Endodermal cell (in vitro differentiated cells): Measurements from ENCODE around the gene ARHGAP26. TPM values are rescaled to one million over a fixed set of nuclear protein-coding genes. Genes with fewer than 3 reads are reported as not detected.

Source experiments
- DNase-seq: peaks from one replicate; pipeline ENCODE4 v3.0.0-alpha.2; 2017
- H3K27ac ChIP-seq: 2 replicates; pipeline ENCODE4 v1.5.1; 2013; ENCODE audit warnings: mild to moderate bottlenecking, low read depth, low read length, moderate library complexity
- H3K27me3 ChIP-seq: 2 replicates; pipeline ENCODE4 v1.6.1; 2013; ENCODE audit warnings: mild to moderate bottlenecking, low read length, moderate library complexity; ENCODE audit not compliant: insufficient read depth, control insufficient read depth, poor library complexity, severe bottlenecking
- H3K36me3 ChIP-seq: 2 replicates; pipeline ENCODE4 v1.7.0; 2013; ENCODE audit warnings: mild to moderate bottlenecking, low read length, moderate library complexity; ENCODE audit not compliant: control insufficient read depth, insufficient read depth
- H3K4me1 ChIP-seq: one replicate; pipeline ENCODE4 v1.7.0; 2013; ENCODE audit warnings: low read length; ENCODE audit not compliant: control insufficient read depth, insufficient read depth
- H3K4me3 ChIP-seq: 2 replicates; pipeline ENCODE4 v1.5.1; 2013; ENCODE audit warnings: mild to moderate bottlenecking, low read length, moderate library complexity
- H3K9ac ChIP-seq: 2 replicates; pipeline ENCODE4 v1.6.1; 2013; ENCODE audit warnings: mild to moderate bottlenecking, low read length, moderate library complexity; ENCODE audit not compliant: poor library complexity, severe bottlenecking; ENCODE audit errors: extremely low read depth
- H3K9me3 ChIP-seq: 2 replicates; pipeline ENCODE4 v1.6.1; 2013; ENCODE audit warnings: mild to moderate bottlenecking, low read length, moderate library complexity; ENCODE audit not compliant: control insufficient read depth
- H3K27ac Mint-ChIP-seq: 2 replicates; pipeline ENCODE4 v1.8.0; 2020; ENCODE audit warnings: mixed read lengths
- H3K27me3 Mint-ChIP-seq: 2 replicates; pipeline ENCODE4 v1.8.0; 2021; ENCODE audit warnings: mild to moderate bottlenecking, mixed read lengths; ENCODE audit not compliant: insufficient read depth
- H3K36me3 Mint-ChIP-seq: 2 replicates; pipeline ENCODE4 v1.8.0; 2020; ENCODE audit warnings: low read depth, mixed read lengths
- H3K4me1 Mint-ChIP-seq: 2 replicates; pipeline ENCODE4 v1.8.0; 2020; ENCODE audit warnings: mixed read lengths
- H3K4me3 Mint-ChIP-seq: 2 replicates; pipeline ENCODE4 v1.8.0; 2020; ENCODE audit warnings: mild to moderate bottlenecking, moderate library complexity, mixed read lengths
- H3K9me3 Mint-ChIP-seq: 2 replicates; pipeline ENCODE4 v1.8.0; 2020; ENCODE audit warnings: mild to moderate bottlenecking, mixed read lengths
- CTCF ChIP-seq: fragments of 200-600 bp; sonication (generic); conservative IDR thresholded peaks from 2 replicates; pipeline ENCODE4 v1.5.0; 2021; ENCODE audit warnings: antibody characterized with exemption, mild to moderate bottlenecking
- WGBS, 2 experiments: methylation state at CpG; one replicate each; pipeline versions ENCODE4 v1.1.5 to v1.1.7; 2013; ENCODE audit warnings: missing lambda C conversion rate in 2 of 2, mixed read lengths in 1 of 2; ENCODE audit not compliant: insufficient coverage in 1 of 2, insufficient read length in 1 of 2; 5-methylcytosine and 5-hydroxymethylcytosine counted together
- total RNA-seq, 2 donors: library from RNA; stranded (reverse); fragmentation: NEBNext Ultra II Directional in 1 of 2; extraction: Animal tissue kit (Norgen Biotek cat#: 25700) in 1 of 2; gene quantifications; 2 replicates in 1 of 2; 3 replicates in 1 of 2; pipeline ENCODE4 v1.2.1, GENCODE V29; 2021

The ARHGAP26 gene
- total RNA-seq, 2 donors from 2014 or later = 49.2 to 60.5 TPM

GRCh38 chr5:143026380-143026779, 256.2 kb downstream of the ARHGAP26 start:
- 80 to 93% methylated on average over 3 of the region's 3 CpGs for WGBS, 2 experiments

GRCh38 chr5:143029293-143029692, 259.1 kb downstream of the ARHGAP26 start:
- H3K27me3 ChIP-seq = no peaks in the 10 kb centered on the region
- H3K4me3 ChIP-seq = no peak overlapping the region
- H3K36me3 ChIP-seq = no peaks in the 10 kb centered on the region
- H3K27me3 Mint-ChIP-seq = no peaks in the 10 kb centered on the region
- TF ChIP-seq CTCF = no peak
- no peak overlapping the region for H3K27ac ChIP-seq
- H3K36me3 Mint-ChIP-seq = no peaks in the 10 kb centered on the region
- H3K9me3 Mint-ChIP-seq = no peaks in the 10 kb centered on the region
- peaks cover 7% of the 10 kb centered on the region for H3K4me1 ChIP-seq
- WGBS, 2 experiments = 95 to 100% methylated on average over 1 to 4 of the region's 4 CpGs
- H3K4me1 Mint-ChIP-seq = peaks cover 31% of the 10 kb centered on the region
- no peak overlapping the region for H3K27ac Mint-ChIP-seq
- H3K4me3 Mint-ChIP-seq = no peak overlapping the region
- DNase-seq = no peak
- no peaks in the 10 kb centered on the region for H3K9me3 ChIP-seq
- no peak overlapping the region for H3K9ac ChIP-seq

More at GRCh38 chr5:143026380-143026779, 256.2 kb downstream of the ARHGAP26 start:
- Histone ChIP-seq H3K4me1 (no peaks in the 10 kb centered on the region), H3K4me3 (no peak overlapping the region), H3K9me3 (no peaks in the 10 kb centered on the region), H3K9ac (no peak overlapping the region), H3K36me3 (no peaks in the 10 kb centered on the region), H3K27ac (no peak overlapping the region), H3K27me3 (no peaks in the 10 kb centered on the region)
- no peak for TF ChIP-seq CTCF
- H3K36me3 Mint-ChIP-seq = peaks cover under 1% of the 10 kb centered on the region
- H3K9me3 Mint-ChIP-seq = no peaks in the 10 kb centered on the region
- no peak for DNase-seq
- H3K27me3 Mint-ChIP-seq = no peaks in the 10 kb centered on the region
- H3K27ac Mint-ChIP-seq = no peak overlapping the region
- H3K4me3 Mint-ChIP-seq = no peak overlapping the region
- H3K4me1 Mint-ChIP-seq = peaks cover 18% of the 10 kb centered on the region

GRCh38 chr5:143030349-143030748, 260.2 kb downstream of the ARHGAP26 start:
- no peak overlapping the region for H3K4me3 ChIP-seq
- no peaks in the 10 kb centered on the region for H3K9me3 Mint-ChIP-seq
- no peak for DNase-seq

More at GRCh38 chr5:143030349-143030748, 260.2 kb downstream of the ARHGAP26 start:
- Histone ChIP-seq H3K27ac (no peak overlapping the region), H3K4me1 (peaks cover 7% of the 10 kb centered on the region), H3K36me3 (no peaks in the 10 kb centered on the region), H3K9ac (no peak overlapping the region), H3K27me3 (no peaks in the 10 kb centered on the region), H3K9me3 (no peaks in the 10 kb centered on the region)
- WGBS, 2 experiments = 87% methylated on average over 2 of the region's 2 CpGs; no CpG with 5 or more reads in 1 of the 2 experiments
- Mint-ChIP-seq H3K4me3 (no peak overlapping the region), H3K36me3 (no peaks in the 10 kb centered on the region), H3K27me3 (no peaks in the 10 kb centered on the region), H3K27ac (no peak overlapping the region), H3K4me1 (peaks cover 39% of the 10 kb centered on the region)
- no peak for TF ChIP-seq CTCF
